ENCODE measurements around the gene IGIP.
A peak's percentile ranks its signal among the peaks of the same experiment; 100 is the strongest.

GRCh38 chr5:140145818-140146522, 20.2 kb downstream of the IGIP start:
- peak; percentile 67 to 77 for TF ChIP-seq CTCF (IDR thresholded peaks at IDR 0.05; ENCODE audit: extremely low read depth in 1 of 2, insufficient read depth in 1 of 2, low read depth in 1 of 2, low read length in 2 of 2)
- peak; percentile 72 for TF ChIP-seq EZH2 (IDR thresholded peaks at IDR 0.05; ENCODE audit: borderline replicate concordance, low read depth, low read length, severe bottlenecking)
- TF ChIP-seq JUN (IDR thresholded peaks at IDR 0.05; ENCODE audit: borderline replicate concordance, insufficient read depth, insufficient read length, low read depth), result no peak
- TF ChIP-seq POLR2AphosphoS5 (IDR thresholded peaks at IDR 0.05; ENCODE audit: insufficient read depth, low read depth, low read length), result peak; percentile 42

Measured in endothelial cell of umbilical vein (primary cell).